Kasumi-1 (cell line): ENCODE data around the gene IL1RN.

ENCODE experiments used
- DNase-seq, 2 experiments: peaks; one replicate each; lab custom pipeline; 2025; lab: John Stamatoyannopoulos, UW

IL1RN gene

GRCh38 chr2:113175042-113175628 lies 47.7 kb downstream of the IL1RN start:
- DNase-seq, result peak in 1 of 2 experiments; percentile 47

- no peak for DNase-seq
Observed at GRCh38 chr2:113175736-113176695, 48.6 kb downstream of the IL1RN start.

GRCh38 chr2:113176696-113177355 lies 49.4 kb downstream of the IL1RN start:
- no peak for DNase-seq

GRCh38 chr2:113178069-113178746 lies 50.8 kb downstream of the IL1RN start:
- DNase-seq, result no peak

- DNase-seq, result no peak
Observed at GRCh38 chr2:113178891-113179290, 51.5 kb downstream of the IL1RN start.

GRCh38 chr2:113179446-113180045 lies 52.1 kb downstream of the IL1RN start:
- no peak for DNase-seq

- no peak for DNase-seq
Observed at GRCh38 chr2:113180131-113180946, 52.9 kb downstream of the IL1RN start.

- DNase-seq, result peak; percentile 68 to 69
Observed at GRCh38 chr2:113181258-113182051, 54.1 kb downstream of the IL1RN start.

GRCh38 chr2:113182471-113183260 lies 55.3 kb downstream of the IL1RN start:
- DNase-seq, result no peak

- no peak for DNase-seq
Observed at GRCh38 chr2:113183264-113183663, 55.9 kb downstream of the IL1RN start.
